ENCODE data around the gene DSG2.

DSG2 gene

GRCh38 chr18:31498574-31499524 is 872 bp downstream of the DSG2 start:
- no peak for ATAC-seq
- TF ChIP-seq ZC3H10 (CRISPR knock-in tag; IDR thresholded peaks at IDR 0.05) (no peak), PPARA (CRISPR knock-in tag; IDR thresholded peaks at IDR 0.05; ENCODE audit: borderline replicate concordance) (no peak), SNAI2 (CRISPR knock-in tag; IDR thresholded peaks at IDR 0.05) (no peak), ESRRG (CRISPR knock-in tag; IDR thresholded peaks at IDR 0.05) (no peak), TSHZ2 (CRISPR knock-in tag; IDR thresholded peaks at IDR 0.05) (no peak), TOX (CRISPR knock-in tag; IDR thresholded peaks at IDR 0.05; ENCODE audit: borderline replicate concordance) (no peak), ISL1 (CRISPR knock-in tag; IDR thresholded peaks at IDR 0.05) (no peak), PATZ1 (CRISPR knock-in tag; IDR thresholded peaks at IDR 0.05; ENCODE audit: borderline replicate concordance) (no peak), OSR1 (CRISPR knock-in tag; IDR thresholded peaks at IDR 0.05) (no peak), ZFP3 (CRISPR knock-in tag; IDR thresholded peaks at IDR 0.05) (no peak), GLIS3 (CRISPR knock-in tag; IDR thresholded peaks at IDR 0.05) (no peak), ZNF565 (CRISPR knock-in tag; conservative IDR thresholded peaks at IDR 0.05; ENCODE audit: low read depth) (no peak), ZNF8 (CRISPR knock-in tag; IDR thresholded peaks at IDR 0.05) (no peak), POU6F1 (CRISPR knock-in tag; IDR thresholded peaks at IDR 0.05; ENCODE audit: borderline replicate concordance, low read depth) (no peak)

- no peak for ATAC-seq
- no peak for TF ChIP-seq CSDC2 (CRISPR knock-in tag; IDR thresholded peaks at IDR 0.05)
- TF ChIP-seq TCF4 (CRISPR knock-in tag; IDR thresholded peaks at IDR 0.05; ENCODE audit: borderline replicate concordance) = no peak
- no peak for TF ChIP-seq ZFP3 (CRISPR knock-in tag; IDR thresholded peaks at IDR 0.05)
- TF ChIP-seq ESRRG (CRISPR knock-in tag; IDR thresholded peaks at IDR 0.05) = no peak
- no peak for TF ChIP-seq CREB5 (CRISPR knock-in tag; IDR thresholded peaks at IDR 0.05; ENCODE audit: low read depth)
- TF ChIP-seq ZNF8 (CRISPR knock-in tag; IDR thresholded peaks at IDR 0.05) = no peak
- no peak for TF ChIP-seq SNAI2 (CRISPR knock-in tag; IDR thresholded peaks at IDR 0.05)
- no peak for TF ChIP-seq GLIS3 (CRISPR knock-in tag; IDR thresholded peaks at IDR 0.05)
- no peak for TF ChIP-seq BACH2 (CRISPR knock-in tag; IDR thresholded peaks at IDR 0.05; ENCODE audit: borderline replicate concordance)
- TF ChIP-seq POU6F1 (CRISPR knock-in tag; IDR thresholded peaks at IDR 0.05; ENCODE audit: borderline replicate concordance, low read depth) = no peak
- no peak for TF ChIP-seq ZNF70 (CRISPR knock-in tag; IDR thresholded peaks at IDR 0.05)
- TF ChIP-seq ZNF565 (CRISPR knock-in tag; conservative IDR thresholded peaks at IDR 0.05; ENCODE audit: low read depth) = no peak
Measured at GRCh38 chr18:31500051-31500688, 2.2 kb downstream of the DSG2 start.
